ENCODE measurements around the gene CCNT1.
"Not testable (repeated sequence)": the region's sequence is repeated elsewhere in the genome, so short reads cannot be mapped to it uniquely, and the experiment has no call there.

The CCNT1 gene

DNA sequence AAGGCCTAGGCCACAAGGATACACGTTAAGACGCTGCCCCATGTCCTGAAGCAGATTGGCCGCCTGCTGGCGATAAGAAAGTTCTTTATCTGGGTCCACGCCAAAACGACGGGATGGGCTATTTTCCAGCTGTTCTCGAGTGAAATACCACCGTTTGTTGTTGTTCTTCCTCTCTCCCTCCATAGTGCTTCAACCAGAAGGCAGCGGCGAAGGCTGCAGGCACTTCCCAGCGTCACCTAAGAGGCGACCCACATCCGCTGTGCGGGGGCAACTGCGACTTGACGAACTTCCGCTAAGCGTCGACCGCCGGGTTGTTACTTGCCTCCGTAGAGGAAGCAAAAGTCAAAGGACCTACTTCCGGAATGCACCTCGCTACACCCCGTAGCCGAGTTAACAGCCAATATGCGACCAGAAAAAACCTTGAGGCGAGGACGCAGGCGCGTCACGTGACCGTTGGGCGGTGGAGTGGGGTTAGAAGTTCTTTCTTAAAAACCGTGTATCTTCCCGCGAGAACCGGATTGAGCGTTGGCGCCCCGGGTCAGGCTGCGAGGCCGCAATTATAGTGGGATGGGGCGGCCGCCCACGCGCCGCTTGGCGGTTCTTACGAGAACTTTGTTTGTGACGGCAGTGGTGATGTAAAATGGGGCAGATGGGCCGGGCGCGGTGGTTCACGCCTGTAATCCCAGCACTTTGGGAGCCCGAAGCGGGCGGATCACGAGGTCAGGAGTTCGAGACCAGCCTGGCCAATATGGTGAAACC, at the start of gene CCNT1:
Gene CCNT1 (minus strand): TSS at position 215 of the 759 bp plus-strand sequence. CDS start 32 bp downstream, at position 183.
- peak; percentile 37 for FAIRE-seq
- peak; percentile 99 for DNase-seq (ENCODE audit: low spot score)

- DNase-seq (ENCODE audit: low spot score) (no peak), FAIRE-seq (no peak)
Measured at GRCh38 chr12:48765753-48766162, 49.3 kb upstream of the CCNT1 start.

GRCh38 chr12:48764521-48764920, 48.0 kb upstream of the CCNT1 start:
- FAIRE-seq, result no peak
- no peak for DNase-seq (ENCODE audit: low spot score)

GRCh38 chr12:48758737-48759136, 42.2 kb upstream of the CCNT1 start:
- FAIRE-seq (no peak), DNase-seq (ENCODE audit: low spot score) (no peak)

- FAIRE-seq (no peak), DNase-seq (ENCODE audit: low spot score) (no peak)
Measured at GRCh38 chr12:48758186-48758585, 41.7 kb upstream of the CCNT1 start.

GRCh38 chr12:48750769-48751356, 34.4 kb upstream of the CCNT1 start:
- no peak for FAIRE-seq

DNA sequence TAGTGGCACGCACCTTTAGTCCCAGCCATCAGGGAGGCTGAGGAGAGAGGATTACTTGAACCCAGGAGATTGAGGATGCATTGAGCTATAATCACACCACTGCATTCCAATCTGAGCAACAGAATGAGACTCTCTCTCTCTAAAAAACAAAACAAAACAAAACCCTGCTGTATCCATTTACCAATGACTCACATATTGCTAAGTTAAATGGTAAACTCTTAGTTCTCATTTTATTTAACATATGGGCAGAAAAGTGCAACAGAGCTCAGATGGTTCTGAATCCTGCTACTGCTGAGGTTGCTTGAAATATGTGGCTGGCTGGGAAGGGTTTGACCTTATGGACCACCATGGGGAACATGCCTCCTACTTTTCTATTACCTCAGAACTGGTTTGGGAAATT, 33.7 kb upstream of the CCNT1 start:
- DNase-seq (ENCODE audit: low spot score) (no peak), FAIRE-seq (no peak)

More at GRCh38 chr12:48750769-48751356, 34.4 kb upstream of the CCNT1 start:
- no peak for DNase-seq (ENCODE audit: low spot score)

GRCh38 chr12:48744251-48745008, 27.9 kb upstream of the CCNT1 start:
- FAIRE-seq (no peak), DNase-seq (ENCODE audit: low spot score) (no peak)

DNA sequence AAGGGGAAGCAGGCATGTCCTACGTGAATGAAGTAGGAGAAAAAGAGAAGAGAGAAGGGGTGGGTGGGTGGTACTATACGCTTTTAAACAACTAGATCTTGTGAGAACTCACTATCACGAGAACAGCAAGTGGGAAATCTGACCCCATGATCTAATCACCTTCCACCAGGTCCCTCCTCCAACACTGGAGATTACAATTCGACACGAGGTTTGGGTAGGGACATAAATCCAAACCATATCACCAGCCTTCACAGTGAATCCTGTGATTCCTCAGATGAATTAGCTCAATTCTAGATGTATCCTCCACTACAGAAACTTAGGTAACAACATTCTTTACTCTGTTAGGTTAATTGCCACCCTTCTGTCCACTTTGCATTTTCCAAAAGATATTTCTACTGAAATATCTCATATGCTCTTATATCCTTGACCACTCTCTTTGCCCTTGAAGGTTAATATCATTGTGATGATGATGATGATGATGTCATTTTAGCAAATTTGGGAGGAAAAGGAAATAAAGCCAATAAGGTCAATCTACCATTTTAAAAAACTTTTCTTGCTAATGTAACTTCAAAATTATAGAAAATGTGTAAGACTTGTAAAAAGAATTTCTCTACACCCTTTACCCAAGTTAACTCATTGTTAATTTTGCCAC, 23.2 kb upstream of the CCNT1 start:
- DNase-seq (ENCODE audit: low spot score) (no peak), FAIRE-seq (no peak)

DNA sequence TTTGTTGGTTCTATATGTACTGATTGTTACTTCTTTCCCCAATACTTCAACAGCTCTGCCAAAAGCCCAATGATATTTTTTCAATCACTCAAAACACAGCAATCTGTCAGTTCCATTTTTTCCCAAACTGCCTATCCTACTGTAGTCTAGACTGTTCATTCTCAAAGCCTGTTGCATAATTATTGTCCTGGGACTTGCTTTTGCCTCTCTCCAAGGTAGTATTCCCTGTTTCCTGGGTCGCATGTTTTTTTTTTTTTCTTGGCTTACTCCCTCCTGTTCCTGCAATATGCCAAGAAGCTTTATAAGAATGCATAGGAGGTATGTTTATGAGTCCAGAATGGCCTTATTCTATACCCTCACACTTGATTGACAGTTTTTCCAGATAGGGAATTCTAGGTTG, 19.9 kb upstream of the CCNT1 start:
- FAIRE-seq, result no peak
- DNase-seq (ENCODE audit: low spot score), result no peak

- no peak for FAIRE-seq
- no peak for DNase-seq (ENCODE audit: low spot score)
Measured at GRCh38 chr12:48728807-48729206, 12.3 kb upstream of the CCNT1 start.

DNA sequence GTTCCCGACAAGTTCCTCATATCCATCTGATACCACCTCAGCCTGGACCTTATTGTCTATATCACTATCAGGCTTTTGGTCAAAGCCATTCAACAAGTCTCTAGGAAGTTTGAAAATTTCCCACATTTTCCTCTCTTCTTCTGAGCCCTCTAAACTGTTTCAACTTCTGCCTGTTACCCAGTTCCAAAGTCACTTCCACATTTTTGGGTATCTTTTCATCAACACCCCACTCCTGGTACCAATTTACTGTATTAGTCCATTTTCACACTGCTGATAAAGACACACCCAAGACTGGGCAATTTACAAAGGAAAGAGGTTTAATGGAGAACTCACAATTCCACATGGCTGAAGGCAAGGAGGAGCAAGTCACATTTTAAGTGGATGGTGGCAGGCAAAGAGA, 4.2 kb upstream of the CCNT1 start:
- DNase-seq (ENCODE audit: low spot score); FAIRE-seq: not testable (repeated sequence)

GRCh38 chr12:48720171-48720570, 3.7 kb upstream of the CCNT1 start:
- not testable (repeated sequence) for DNase-seq (ENCODE audit: low spot score); FAIRE-seq

- DNase-seq (ENCODE audit: low spot score); FAIRE-seq: not testable (repeated sequence)
Measured at GRCh38 chr12:48719002-48719401, 2.5 kb upstream of the CCNT1 start.

- FAIRE-seq, result no peak
Measured at GRCh38 chr12:48717252-48717695, 767 bp upstream of the CCNT1 start.

GRCh38 chr12:48716168-48716492, 377 bp downstream of the CCNT1 start:
- no peak for FAIRE-seq

More at GRCh38 chr12:48717252-48717695, 767 bp upstream of the CCNT1 start:
- DNase-seq (ENCODE audit: low spot score), result no peak

DNA sequence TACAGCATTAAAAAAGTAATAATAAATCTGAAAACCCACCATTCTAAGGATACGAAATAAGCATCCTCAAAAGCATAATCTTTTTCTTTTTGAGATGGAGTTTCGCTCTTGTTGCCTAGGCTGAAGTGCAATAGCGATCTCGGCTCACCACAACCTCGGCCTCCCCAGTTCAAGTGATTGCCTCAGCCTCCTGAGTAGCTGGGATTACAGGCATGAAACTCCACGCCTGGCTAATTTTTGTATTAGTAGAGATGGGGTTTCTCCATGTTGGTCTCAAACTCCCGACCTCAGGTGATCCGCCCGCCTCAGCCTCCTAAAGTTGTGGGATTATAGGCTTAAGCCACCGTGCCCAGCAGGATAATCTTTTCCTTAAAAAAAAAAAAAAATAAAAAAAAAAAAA, 4.3 kb downstream of the CCNT1 start:
- DNase-seq (ENCODE audit: low spot score) (no peak), FAIRE-seq (no peak)

More at GRCh38 chr12:48716168-48716492, 377 bp downstream of the CCNT1 start:
- no peak for DNase-seq (ENCODE audit: low spot score)

DNA sequence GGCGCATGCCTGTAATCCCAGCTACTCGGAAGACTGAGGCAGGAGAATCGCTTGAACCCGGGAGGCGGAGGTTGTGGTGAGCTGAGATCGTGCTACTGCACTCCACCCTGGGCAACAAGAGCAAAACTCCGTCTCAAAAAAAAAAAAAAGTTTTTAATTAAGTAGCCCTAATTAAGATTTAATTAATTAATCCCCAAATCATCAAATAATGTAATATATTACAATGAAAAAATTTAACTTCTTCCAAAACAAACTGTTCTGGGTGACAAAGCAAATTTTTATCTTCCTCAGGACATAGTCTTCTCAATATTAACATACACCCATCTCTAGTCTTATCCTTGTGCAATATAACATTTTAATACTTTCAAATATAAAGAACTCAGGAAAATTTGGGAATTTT, 17.7 kb downstream of the CCNT1 start:
- DNase-seq (ENCODE audit: low spot score); FAIRE-seq: not testable (repeated sequence)

GRCh38 chr12:48696626-48697025, 19.9 kb downstream of the CCNT1 start:
- no peak for DNase-seq (ENCODE audit: low spot score)
- no peak for FAIRE-seq

DNA sequence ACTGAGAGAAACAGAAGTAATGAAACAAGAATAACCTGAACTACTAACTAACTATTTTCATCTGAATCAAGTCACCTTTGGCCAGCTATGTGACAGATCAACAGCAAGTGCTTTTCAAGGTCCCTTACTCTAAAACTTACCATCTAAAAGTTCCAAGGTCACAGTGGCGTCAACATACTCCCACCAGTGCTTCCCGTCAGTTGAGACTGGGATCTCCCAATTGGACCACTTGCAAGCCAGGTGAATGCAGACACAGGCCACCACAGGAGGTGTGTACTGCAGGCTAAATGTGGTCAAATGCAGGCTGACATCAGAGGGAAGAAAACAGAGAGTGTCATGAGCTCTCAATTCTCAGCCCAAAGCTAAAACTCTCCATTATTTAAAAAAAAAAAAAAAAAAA, 20.6 kb downstream of the CCNT1 start:
- DNase-seq (ENCODE audit: low spot score) (no peak), FAIRE-seq (no peak)

- FAIRE-seq, result no peak
- no peak for DNase-seq (ENCODE audit: low spot score)
Measured at GRCh38 chr12:48694038-48694437, 22.5 kb downstream of the CCNT1 start.

- no peak for DNase-seq (ENCODE audit: low spot score)
- FAIRE-seq, result no peak
Measured at GRCh38 chr12:48693572-48693971, 22.9 kb downstream of the CCNT1 start.
